ENCODE measurements around the gene GRIN2A.

DNA sequence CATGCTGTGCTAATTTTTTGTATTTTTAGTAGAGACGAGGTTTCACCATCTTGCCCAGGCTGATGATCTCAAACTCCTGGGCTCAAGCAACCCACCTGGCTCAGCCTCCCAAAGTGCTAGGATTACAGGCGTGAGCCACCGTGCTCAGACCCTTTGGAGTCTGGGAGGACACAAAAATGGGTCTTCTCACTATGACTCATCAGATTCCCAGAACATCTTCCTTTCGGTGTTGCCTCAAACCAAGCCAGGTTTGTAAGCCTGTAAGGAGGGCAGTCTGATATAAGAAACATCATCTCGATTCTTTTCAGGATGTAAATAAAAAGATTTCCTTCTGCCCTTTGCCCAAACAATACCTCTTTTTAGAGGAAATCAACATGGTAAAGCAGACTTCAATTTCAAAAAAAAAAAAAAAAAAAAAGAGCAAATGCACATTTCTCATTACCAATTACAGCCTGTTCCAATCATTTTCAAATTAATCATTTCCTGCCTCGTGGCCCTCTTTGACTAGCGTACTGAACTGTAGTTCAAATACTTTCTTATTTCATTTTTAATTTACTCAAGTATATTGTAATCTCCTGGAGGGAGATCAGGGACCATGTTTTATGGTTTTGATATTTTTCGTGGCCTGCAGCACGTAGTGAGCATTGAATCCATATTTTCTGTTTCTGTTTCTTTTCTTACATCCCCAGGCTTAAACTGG is 409.6 kb downstream of the GRIN2A start:
- TF ChIP-seq, protein P1, sequence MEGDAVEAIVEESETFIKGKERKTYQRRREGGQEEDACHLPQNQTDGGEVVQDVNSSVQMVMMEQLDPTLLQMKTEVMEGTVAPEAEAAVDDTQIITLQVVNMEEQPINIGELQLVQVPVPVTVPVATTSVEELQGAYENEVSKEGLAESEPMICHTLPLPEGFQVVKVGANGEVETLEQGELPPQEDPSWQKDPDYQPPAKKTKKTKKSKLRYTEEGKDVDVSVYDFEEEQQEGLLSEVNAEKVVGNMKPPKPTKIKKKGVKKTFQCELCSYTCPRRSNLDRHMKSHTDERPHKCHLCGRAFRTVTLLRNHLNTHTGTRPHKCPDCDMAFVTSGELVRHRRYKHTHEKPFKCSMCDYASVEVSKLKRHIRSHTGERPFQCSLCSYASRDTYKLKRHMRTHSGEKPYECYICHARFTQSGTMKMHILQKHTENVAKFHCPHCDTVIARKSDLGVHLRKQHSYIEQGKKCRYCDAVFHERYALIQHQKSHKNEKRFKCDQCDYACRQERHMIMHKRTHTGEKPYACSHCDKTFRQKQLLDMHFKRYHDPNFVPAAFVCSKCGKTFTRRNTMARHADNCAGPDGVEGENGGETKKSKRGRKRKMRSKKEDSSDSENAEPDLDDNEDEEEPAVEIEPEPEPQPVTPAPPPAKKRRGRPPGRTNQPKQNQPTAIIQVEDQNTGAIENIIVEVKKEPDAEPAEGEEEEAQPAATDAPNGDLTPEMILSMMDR (optimal IDR thresholded peaks at IDR 0.05 in 1 of 3, IDR thresholded peaks at IDR 0.05 in 1 of 3, conservative IDR thresholded peaks at IDR 0.05 in 1 of 3; ENCODE audit: extremely low read depth in 1 of 3, insufficient read depth in 2 of 3, low read length in 3 of 3), result no peak
- no peak for TF ChIP-seq EZH2 (IDR thresholded peaks at IDR 0.05; ENCODE audit: low read length)

Data from keratinocyte (primary cell).